A673 (cell line): ENCODE data around the gene ADGRF1.

Source experiments
- CTCF ChIP-seq: fragments of 300-800, 200-600 bp; sonication (generic); conservative IDR thresholded peaks from 2 replicates; pipeline ENCODE4 v1.5.1; 2017; ENCODE audit warnings: low read depth, mild to moderate bottlenecking, antibody characterized with exemption, low read length, moderate library complexity, mixed read lengths
- EZH2 ChIP-seq: fragments of 200-600 bp; sonication (generic); IDR thresholded peaks from 2 replicates; pipeline ENCODE4 v1.6.1; 2017; ENCODE audit warnings: borderline replicate concordance, low read depth, mild to moderate bottlenecking, mixed read lengths, antibody characterized with exemption, low read length; ENCODE audit not compliant: poor library complexity, severe bottlenecking

GRCh38 chr6:47007657-47008396 is 34.3 kb downstream of the ADGRF1 start:
- TF ChIP-seq CTCF, result no peak
- TF ChIP-seq EZH2, result no peak
